GM12873 (cell line): ENCODE measurements around the gene EXOG.

Source experiments
- TF ChIP-seq, protein P1 (sequence below): IDR thresholded peaks from 2 replicates; pipeline ENCODE4 v1.5.1; 2012; ENCODE audit warnings: low read depth, mild to moderate bottlenecking, moderate library complexity, low read length, control low read depth; ENCODE audit not compliant: insufficient read depth; ENCODE audit errors: missing control alignments

Gene EXOG

DNA sequence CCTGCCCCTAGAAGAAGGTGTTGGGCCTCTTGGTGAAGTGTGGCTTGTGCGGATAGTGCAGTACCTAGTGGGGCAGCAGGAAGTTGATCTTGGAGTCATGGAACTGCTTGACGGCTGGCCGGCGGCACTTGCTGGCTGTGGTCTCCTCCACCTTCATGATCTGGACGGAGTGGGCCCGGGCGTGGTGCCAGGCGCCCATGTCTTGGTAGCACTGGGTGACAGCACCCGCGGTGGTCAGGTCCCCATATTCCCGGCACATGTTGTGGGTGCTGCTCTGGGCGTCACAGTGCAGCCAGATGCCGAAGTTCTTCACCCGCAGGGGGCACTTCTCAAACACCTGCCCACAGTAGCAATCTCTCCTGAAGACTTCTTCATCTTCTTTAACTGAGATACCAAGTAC, 30.7 kb downstream of the EXOG start:
- TF ChIP-seq, protein P1, sequence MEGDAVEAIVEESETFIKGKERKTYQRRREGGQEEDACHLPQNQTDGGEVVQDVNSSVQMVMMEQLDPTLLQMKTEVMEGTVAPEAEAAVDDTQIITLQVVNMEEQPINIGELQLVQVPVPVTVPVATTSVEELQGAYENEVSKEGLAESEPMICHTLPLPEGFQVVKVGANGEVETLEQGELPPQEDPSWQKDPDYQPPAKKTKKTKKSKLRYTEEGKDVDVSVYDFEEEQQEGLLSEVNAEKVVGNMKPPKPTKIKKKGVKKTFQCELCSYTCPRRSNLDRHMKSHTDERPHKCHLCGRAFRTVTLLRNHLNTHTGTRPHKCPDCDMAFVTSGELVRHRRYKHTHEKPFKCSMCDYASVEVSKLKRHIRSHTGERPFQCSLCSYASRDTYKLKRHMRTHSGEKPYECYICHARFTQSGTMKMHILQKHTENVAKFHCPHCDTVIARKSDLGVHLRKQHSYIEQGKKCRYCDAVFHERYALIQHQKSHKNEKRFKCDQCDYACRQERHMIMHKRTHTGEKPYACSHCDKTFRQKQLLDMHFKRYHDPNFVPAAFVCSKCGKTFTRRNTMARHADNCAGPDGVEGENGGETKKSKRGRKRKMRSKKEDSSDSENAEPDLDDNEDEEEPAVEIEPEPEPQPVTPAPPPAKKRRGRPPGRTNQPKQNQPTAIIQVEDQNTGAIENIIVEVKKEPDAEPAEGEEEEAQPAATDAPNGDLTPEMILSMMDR: no peak

DNA sequence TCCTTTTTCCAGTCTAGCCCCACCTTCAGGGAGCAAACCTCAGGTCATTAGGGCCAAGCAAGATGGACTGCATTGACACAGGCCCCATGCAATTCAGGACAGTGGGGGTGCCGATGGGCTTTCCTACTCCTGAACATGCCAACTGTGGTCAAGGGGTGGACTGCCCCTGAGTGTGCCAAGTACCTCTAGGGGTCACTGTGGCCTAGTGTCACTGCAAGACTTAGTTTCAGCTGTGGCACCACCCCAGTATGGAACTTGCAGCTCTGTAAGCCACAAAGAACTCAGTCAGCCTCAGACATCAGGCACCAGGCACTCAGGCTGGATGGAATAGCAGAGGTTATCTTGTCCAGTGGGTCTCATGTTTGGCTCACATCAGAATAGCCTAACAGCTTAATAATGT, 32.3 kb downstream of the EXOG start:
- TF ChIP-seq, protein P1: no peak

- TF ChIP-seq, protein P1: no peak
Observed at GRCh38 chr3:38532529-38532928, 36.4 kb downstream of the EXOG start.

DNA sequence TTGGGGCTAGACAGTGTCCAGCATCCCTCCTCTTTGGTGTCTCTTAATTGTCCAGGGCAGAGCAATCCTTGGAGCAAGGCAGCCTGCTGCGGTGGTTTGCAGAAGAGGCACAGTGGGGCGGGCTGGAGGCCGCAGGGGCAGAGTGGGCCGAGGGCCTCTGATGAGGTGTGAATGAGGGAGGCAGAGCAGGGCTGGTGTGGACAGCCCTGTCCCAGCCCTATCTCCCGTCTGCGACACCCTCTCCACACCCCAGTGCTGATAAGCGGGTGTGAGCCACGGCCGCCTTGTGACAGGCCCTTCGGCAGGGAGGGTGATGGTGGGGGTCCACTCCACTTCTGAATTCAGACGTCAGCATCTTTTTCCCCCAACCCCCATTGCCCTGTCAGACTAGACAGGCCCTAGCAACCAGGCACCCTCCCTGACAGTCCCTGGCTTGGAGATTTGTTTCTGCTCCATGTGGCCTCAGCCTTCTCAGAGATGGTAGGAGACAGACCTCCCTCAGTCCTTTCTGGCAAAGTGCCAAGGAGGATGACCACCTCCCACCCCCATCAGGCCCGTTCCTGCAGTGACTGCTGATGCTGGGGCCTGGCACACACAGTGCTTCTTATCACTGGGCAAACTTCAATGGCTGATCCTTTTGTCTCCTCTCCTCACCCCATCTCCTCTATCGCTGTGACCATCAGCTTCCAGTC, 37.3 kb downstream of the EXOG start:
- TF ChIP-seq, protein P1: no peak

DNA sequence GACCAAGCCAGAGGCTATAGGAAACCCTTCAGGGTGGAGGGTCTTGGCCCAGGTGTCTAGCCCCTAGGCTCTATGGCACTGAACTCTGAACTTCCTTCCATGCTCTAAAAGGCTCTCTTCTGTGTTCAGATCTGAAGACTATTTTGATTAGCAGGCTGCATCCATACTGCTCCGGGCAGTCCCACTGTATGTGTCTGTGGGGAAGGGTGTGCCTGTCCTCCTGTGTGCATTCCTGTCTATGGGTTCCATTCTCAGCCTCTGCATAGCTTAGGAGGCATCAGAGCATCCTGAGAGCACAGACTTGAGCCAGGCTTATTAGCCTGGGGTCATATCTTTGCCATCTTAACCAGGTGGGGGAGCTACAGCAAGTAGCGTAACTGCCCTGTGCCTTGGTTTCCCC, 38.0 kb downstream of the EXOG start:
- TF ChIP-seq, protein P1: no peak

- TF ChIP-seq, protein P1: no peak
Observed at GRCh38 chr3:38534604-38535003, 38.5 kb downstream of the EXOG start.

GRCh38 chr3:38536671-38537070, 40.5 kb downstream of the EXOG start:
- TF ChIP-seq, protein P1: no peak
